Fibroblast of lung (primary cell): ENCODE measurements around the gene SORCS3.

Source experiments
- CTCF ChIP-seq, 2 donors: IDR thresholded peaks in 1 of 2; conservative IDR thresholded peaks in 1 of 2; 1 replicate in 1 of 2; 2 replicates in 1 of 2; pipeline ENCODE4 v1.5.1; 2011 to 2012; ENCODE audit warnings: low read length in 2 of 2, control low read depth in 1 of 2, inconsistent platforms in 1 of 2, low read depth in 1 of 2, mild to moderate bottlenecking in 1 of 2
- EZH2 ChIP-seq: IDR thresholded peaks from 2 replicates; pipeline ENCODE4 v1.5.1; 2012; ENCODE audit warnings: low read length, control low read depth, mild to moderate bottlenecking; ENCODE audit errors: missing control alignments

GRCh38 chr10:105138358-105138757, 497.3 kb downstream of the SORCS3 start:
- TF ChIP-seq EZH2, result no peak
- no peak for TF ChIP-seq CTCF (conservative IDR thresholded peaks at IDR 0.05 in 1 of 2, IDR thresholded peaks at IDR 0.05 in 1 of 2; ENCODE audit: low read depth in 1 of 2, low read length in 2 of 2)
